LoVo (cell line): ENCODE results near the gene TOMM20.

Source experiments
- DNase-seq: peaks from one replicate; pipeline ENCODE4 v3.0.0-alpha.2; 2016; ENCODE audit warnings: low spot score

TOMM20 gene

DNA sequence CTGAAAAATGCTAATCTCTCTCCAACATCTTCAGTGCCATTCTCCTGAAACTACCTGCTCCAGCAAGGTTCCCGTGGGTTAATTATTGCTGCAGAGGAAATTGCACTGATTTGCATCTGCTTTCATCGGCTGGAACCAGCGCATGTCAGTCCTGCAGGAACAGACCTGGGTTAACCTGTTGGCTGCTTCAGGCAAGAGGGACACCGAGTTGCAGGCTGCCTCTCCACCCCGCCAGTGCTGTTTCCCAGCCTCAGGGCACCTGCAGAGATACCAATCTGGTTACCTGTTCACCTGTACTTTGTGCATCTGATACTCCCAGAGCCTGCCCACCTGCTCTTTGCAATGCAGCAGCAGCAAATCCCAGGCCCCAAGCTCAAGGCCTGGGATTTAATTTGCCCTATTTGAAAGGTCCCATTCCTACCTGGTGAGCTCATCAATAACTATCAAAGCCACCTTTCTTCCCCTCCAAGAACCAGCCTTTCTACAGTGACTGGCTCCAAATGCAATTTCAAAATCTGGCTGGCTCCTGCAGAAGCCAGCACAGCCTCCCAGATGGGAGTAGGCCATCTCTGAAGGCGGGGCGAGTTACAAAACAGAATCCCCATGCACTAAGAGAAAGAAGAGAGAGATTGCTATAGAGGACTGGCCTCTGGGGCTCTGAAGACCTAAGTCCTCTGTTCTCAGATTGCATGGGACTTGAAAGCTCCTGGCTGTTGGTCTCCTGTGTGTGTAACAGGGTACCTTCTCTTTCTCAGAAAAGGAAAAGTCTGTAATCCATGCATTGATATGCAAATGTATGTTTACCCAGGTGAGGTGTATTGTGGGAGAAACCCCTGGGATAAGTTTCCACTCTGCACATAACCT is 67.8 kb downstream of the TOMM20 start:
- no peak for DNase-seq
